Measurements from ENCODE around the gene STIMATE. TPM values are rescaled to one million over a fixed set of nuclear protein-coding genes. Genes with fewer than 3 reads are reported as not detected.

STIMATE gene
- total RNA-seq, 1 donor: 18.5 TPM

GRCh38 chr3:52835766-52836470 lies 61.4 kb downstream of the STIMATE start:
- peak; percentile 73 for DNase-seq (ENCODE audit: insufficient read length, low spot score, missing footprints)
- Histone ChIP-seq H3K27ac (ENCODE audit: low read depth, low read length) (no peak overlapping the region), H3K4me3 (ENCODE audit: insufficient read depth, low read length) (no peak overlapping the region), H3K36me3 (ENCODE audit: insufficient read depth, low read length) (peaks cover 3% of the 10 kb centered on the region), H3K9me3 (ENCODE audit: low read depth, low read length) (no peaks in the 10 kb centered on the region), H2AFZ (ENCODE audit: low read length) (no peak overlapping the region), H4K20me1 (ENCODE audit: insufficient read depth, low read length) (peaks cover 12% of the 10 kb centered on the region), H3K4me1 (ENCODE audit: insufficient read depth, low read length) (peaks cover 14% of the 10 kb centered on the region), H3K27me3 (ENCODE audit: insufficient read depth, low read length) (no peaks in the 10 kb centered on the region), H3K4me2 (ENCODE audit: insufficient read depth, low read length) (no peak overlapping the region), H3K79me2 (ENCODE audit: insufficient read depth, low read length) (no peaks in the 10 kb centered on the region)
- TF ChIP-seq CTCF (IDR thresholded peaks at IDR 0.05; ENCODE audit: extremely low read depth, low read depth, low read length): no peak

DNA sequence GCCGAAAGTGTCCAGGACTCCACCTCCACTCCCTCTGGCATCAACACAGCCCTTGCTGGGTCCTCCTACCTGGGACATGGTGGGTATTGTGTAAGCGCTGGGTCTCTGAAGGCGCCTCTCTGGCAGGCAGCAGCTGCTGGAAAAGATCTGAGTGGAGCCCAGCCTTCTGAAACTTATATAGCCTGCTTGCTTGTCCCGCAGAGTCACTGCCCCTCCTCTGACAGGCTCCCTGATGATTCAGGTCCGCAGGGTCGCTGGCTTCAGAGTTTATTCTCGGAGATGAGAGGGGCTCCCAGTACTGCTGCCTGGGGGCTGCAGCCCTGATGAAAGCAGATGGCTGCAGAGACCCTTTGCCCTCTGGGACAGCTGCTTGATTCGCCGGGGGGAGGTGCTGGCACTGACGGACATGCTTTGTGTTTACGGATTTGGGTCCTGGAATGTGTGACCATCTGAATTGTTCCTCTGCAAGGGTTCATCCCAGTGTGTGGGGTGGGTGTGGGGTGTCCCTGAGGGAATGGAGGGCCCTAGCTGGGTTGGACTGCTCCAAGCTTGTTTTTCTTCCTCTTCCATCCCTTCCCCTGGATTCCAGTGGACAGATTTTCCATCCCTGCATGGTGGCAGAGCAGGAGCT lies 62.4 kb downstream of the STIMATE start, which contains the start of gene MUSTN1:
Gene MUSTN1, minus strand, starts transcription at position 149 of the 631 bp plus-strand sequence. Its CDS starts 71 bp downstream, at position 78.
- DNase-seq (ENCODE audit: insufficient read length, low spot score, missing footprints): peak; percentile 54

DNA sequence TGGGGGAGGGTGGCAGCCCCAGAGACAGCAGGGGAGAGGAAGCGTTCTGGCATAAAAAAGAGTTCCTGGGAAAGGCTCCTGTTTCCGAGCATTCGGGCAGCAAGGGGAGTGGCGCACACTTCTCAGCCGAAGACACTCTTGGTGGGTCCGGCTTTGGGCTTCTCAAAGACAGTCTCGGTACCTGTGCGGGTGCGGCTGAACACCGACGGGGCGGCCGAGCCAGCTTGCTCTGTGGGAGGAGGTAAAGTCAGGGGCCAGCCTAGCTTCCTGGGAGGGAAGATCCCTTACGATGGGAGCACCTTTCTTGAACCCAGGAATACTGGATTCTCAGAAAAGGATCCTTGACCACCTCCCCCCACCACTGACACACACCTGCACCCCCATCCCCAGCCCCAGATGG lies 64.1 kb downstream of the STIMATE start:
- DNase-seq (ENCODE audit: insufficient read length, low spot score, missing footprints): peak; percentile 39
- TF ChIP-seq CTCF (IDR thresholded peaks at IDR 0.05; ENCODE audit: extremely low read depth, low read depth, low read length): no peak
- H3K4me3 ChIP-seq (ENCODE audit: insufficient read depth, low read length): no peak overlapping the region
- H3K4me2 ChIP-seq (ENCODE audit: insufficient read depth, low read length): no peak overlapping the region
- H3K79me2 ChIP-seq (ENCODE audit: insufficient read depth, low read length): no peaks in the 10 kb centered on the region
- H3K27me3 ChIP-seq (ENCODE audit: insufficient read depth, low read length): no peaks in the 10 kb centered on the region
- H4K20me1 ChIP-seq (ENCODE audit: insufficient read depth, low read length): peaks cover 12% of the 10 kb centered on the region
- no peaks in the 10 kb centered on the region for H3K36me3 ChIP-seq (ENCODE audit: insufficient read depth, low read length)
- no peak overlapping the region for H3K27ac ChIP-seq (ENCODE audit: low read depth, low read length)
- no peak overlapping the region for H2AFZ ChIP-seq (ENCODE audit: low read length)
- no peaks in the 10 kb centered on the region for H3K9me3 ChIP-seq (ENCODE audit: low read depth, low read length)
- peaks cover 21% of the 10 kb centered on the region for H3K4me1 ChIP-seq (ENCODE audit: insufficient read depth, low read length)

More for the DNA sequence above, 62.4 kb downstream of the STIMATE start, which contains the start of gene MUSTN1:
- H3K9me3 ChIP-seq (ENCODE audit: low read depth, low read length): no peaks in the 10 kb centered on the region
- TF ChIP-seq CTCF (IDR thresholded peaks at IDR 0.05; ENCODE audit: extremely low read depth, low read depth, low read length): no peak
- no peaks in the 10 kb centered on the region for H3K27me3 ChIP-seq (ENCODE audit: insufficient read depth, low read length)
- H3K79me2 ChIP-seq (ENCODE audit: insufficient read depth, low read length): no peaks in the 10 kb centered on the region
- no peak within 1 kb of the TSS for H3K4me3 ChIP-seq (ENCODE audit: insufficient read depth, low read length)
- H3K27ac ChIP-seq (ENCODE audit: low read depth, low read length): no peak within 1 kb of the TSS
- H2AFZ ChIP-seq (ENCODE audit: low read length): no peak within 1 kb of the TSS
- peaks cover 12% of the 10 kb centered on the region for H4K20me1 ChIP-seq (ENCODE audit: insufficient read depth, low read length)
- H3K36me3 ChIP-seq (ENCODE audit: insufficient read depth, low read length): peaks cover 3% of the 10 kb centered on the region
- H3K4me1 ChIP-seq (ENCODE audit: insufficient read depth, low read length): peaks cover 21% of the 10 kb centered on the region
- no peak within 1 kb of the TSS for H3K4me2 ChIP-seq (ENCODE audit: insufficient read depth, low read length)
